ENCODE measurements around the gene TM4SF1. TPM values are rescaled to one million over a fixed set of nuclear protein-coding genes. Genes with fewer than 3 reads are reported as not detected.

TM4SF1 gene
- polyA plus RNA-seq, 1 donor from 2014 or later, result 0.81 TPM

- Histone ChIP-seq H3F3A (ENCODE audit: insufficient read depth, low read length, poor library complexity, severe bottlenecking) (no peaks in the 10 kb centered on the region), H4K20me1 (ENCODE audit: insufficient read depth) (no peaks in the 10 kb centered on the region), H3K9ac (ENCODE audit: low read length) (no peak overlapping the region), H3K9me3 (ENCODE audit: low read length) (no peaks in the 10 kb centered on the region), H2AFZ (ENCODE audit: low read depth, low read length) (no peak overlapping the region), H3K27ac (ENCODE audit: low read length) (no peak overlapping the region), H3K4me3 (ENCODE audit: low read length) (no peak overlapping the region), H3K4me2 (ENCODE audit: low read length) (no peak overlapping the region), H3K79me2 (replicated peaks; ENCODE audit: insufficient read depth, low read length) (no peaks in the 10 kb centered on the region), H3K27me3 (ENCODE audit: insufficient read depth, low read depth, low read length) (no peaks in the 10 kb centered on the region), H3K9me2 (ENCODE audit: insufficient read depth, low read length) (no peaks in the 10 kb centered on the region), H3K36me3 (ENCODE audit: insufficient read depth, low read length) (no peaks in the 10 kb centered on the region)
- TF ChIP-seq SMC3 (conservative IDR thresholded peaks at IDR 0.05; ENCODE audit: poor library complexity) (no peak), EP300 (conservative IDR thresholded peaks at IDR 0.05; ENCODE audit: poor library complexity, severe bottlenecking) (no peak), REST (IDR thresholded peaks at IDR 0.05; ENCODE audit: borderline replicate concordance) (no peak), MXI1 (conservative IDR thresholded peaks at IDR 0.05; ENCODE audit: poor library complexity, severe bottlenecking) (no peak), RAD21 (conservative IDR thresholded peaks at IDR 0.05) (no peak), CTCF (IDR thresholded peaks at IDR 0.05; ENCODE audit: poor library complexity, severe bottlenecking) (no peak), POLR2AphosphoS5 (IDR thresholded peaks at IDR 0.05) (no peak), TAF1 (IDR thresholded peaks at IDR 0.05; ENCODE audit: low read depth) (no peak), EZH2 (IDR thresholded peaks at IDR 0.05; ENCODE audit: borderline replicate concordance, insufficient read depth, low read length, poor library complexity, severe bottlenecking) (no peak)
Measured at GRCh38 chr3:149378478-149379309, 1.2 kb upstream of the TM4SF1 start.

GRCh38 chr3:149376718-149377407 is 586 bp downstream of the TM4SF1 start:
- no peak overlapping the region for H2AFZ ChIP-seq (ENCODE audit: low read depth, low read length)
- H3K9ac ChIP-seq (ENCODE audit: low read length), result no peak overlapping the region
- H3K36me3 ChIP-seq (ENCODE audit: insufficient read depth, low read length), result no peaks in the 10 kb centered on the region
- H3K4me2 ChIP-seq (ENCODE audit: low read length), result no peak overlapping the region
- H3K27me3 ChIP-seq (ENCODE audit: insufficient read depth, low read depth, low read length), result no peaks in the 10 kb centered on the region
- TF ChIP-seq EP300 (conservative IDR thresholded peaks at IDR 0.05; ENCODE audit: poor library complexity, severe bottlenecking), result no peak
- no peak for TF ChIP-seq CTCF (IDR thresholded peaks at IDR 0.05; ENCODE audit: poor library complexity, severe bottlenecking)
- no peak for TF ChIP-seq REST (IDR thresholded peaks at IDR 0.05; ENCODE audit: borderline replicate concordance)
- no peak for TF ChIP-seq SMC3 (conservative IDR thresholded peaks at IDR 0.05; ENCODE audit: poor library complexity)
- TF ChIP-seq TAF1 (IDR thresholded peaks at IDR 0.05; ENCODE audit: low read depth), result no peak
- no peak for TF ChIP-seq POLR2AphosphoS5 (IDR thresholded peaks at IDR 0.05)
- TF ChIP-seq MXI1 (conservative IDR thresholded peaks at IDR 0.05; ENCODE audit: poor library complexity, severe bottlenecking), result no peak
- TF ChIP-seq EZH2 (IDR thresholded peaks at IDR 0.05; ENCODE audit: borderline replicate concordance, insufficient read depth, low read length, poor library complexity, severe bottlenecking), result no peak
- no peak for TF ChIP-seq RAD21 (conservative IDR thresholded peaks at IDR 0.05)
- H4K20me1 ChIP-seq (ENCODE audit: insufficient read depth), result no peaks in the 10 kb centered on the region
- H3K9me3 ChIP-seq (ENCODE audit: low read length), result no peaks in the 10 kb centered on the region
- H3K27ac ChIP-seq (ENCODE audit: low read length), result no peak overlapping the region
- H3K9me2 ChIP-seq (ENCODE audit: insufficient read depth, low read length), result no peaks in the 10 kb centered on the region
- no peak overlapping the region for H3K4me3 ChIP-seq (ENCODE audit: low read length)
- H3F3A ChIP-seq (ENCODE audit: insufficient read depth, low read length, poor library complexity, severe bottlenecking), result no peaks in the 10 kb centered on the region
- no peaks in the 10 kb centered on the region for H3K79me2 ChIP-seq (replicated peaks; ENCODE audit: insufficient read depth, low read length)

Data from neural cell (in vitro differentiated cells).